Caco-2 (cell line): ENCODE measurements around the gene GRK6. TPM values are rescaled to one million over a fixed set of nuclear protein-coding genes. Genes with fewer than 3 reads are reported as not detected.

Experiments used
- BruUV-seq: library from RNA; stranded (reverse); fragments of 400-500 nt; replicated peaks from 2 replicates; lab custom pipeline; 2021; lab: Mats Ljungman, UMichigan
- CTCF ChIA-PET: fragments of 300-600 bp; sonication (Branson Sonifier 250); formaldehyde crosslinking; loops from one replicate; lab custom pipeline; 2022; ENCODE audit warnings: antibody characterized with exemption; lab: Charles Lee
- POLR2A ChIA-PET: fragments of 300-600 bp; sonication (Branson Sonifier 250); formaldehyde crosslinking; loops from one replicate; lab custom pipeline; 2022; ENCODE audit warnings: antibody characterized with exemption; lab: Charles Lee
- DNase-seq, 2 experiments: peaks; one replicate each; pipeline versions ENCODE4 v3.0.0 to v3.0.0-alpha.2; 2020 to 2022
- H3K27me3 ChIP-seq: replicated peaks from 2 replicates; pipeline ENCODE4 v1.6.0; 2011; ENCODE audit warnings: low read length; ENCODE audit not compliant: control insufficient read depth, insufficient read depth
- H3K36me3 ChIP-seq: 2 replicates; pipeline ENCODE4 v1.5.1; 2011; ENCODE audit warnings: low read length; ENCODE audit not compliant: control insufficient read depth, insufficient read depth
- H3K4me1 ChIP-seq: fragments of 250-450 bp; sonication (Bioruptor Pico); 2 replicates; pipeline ENCODE4 v1.5.1; 2020; ENCODE audit warnings: mild to moderate bottlenecking
- H3K4me3 ChIP-seq: 2 replicates; pipeline ENCODE4 v1.5.1; 2011; ENCODE audit warnings: low read depth, mild to moderate bottlenecking, control low read depth, low read length
- H3K9me3 ChIP-seq: fragments of 250-450 bp; sonication (Bioruptor Pico); 2 replicates; pipeline ENCODE4 v1.5.1; 2020; ENCODE audit warnings: mild to moderate bottlenecking, moderate library complexity
- H3K27ac Mint-ChIP-seq: one replicate; pipeline ENCODE4 v1.8.0; 2022; ENCODE audit warnings: mixed read lengths; ENCODE audit not compliant: unreplicated experiment
- H3K27me3 Mint-ChIP-seq: one replicate; pipeline ENCODE4 v1.8.0; 2022; ENCODE audit warnings: mixed read lengths; ENCODE audit not compliant: insufficient read depth, unreplicated experiment
- H3K36me3 Mint-ChIP-seq: one replicate; pipeline ENCODE4 v1.8.0; 2022; ENCODE audit warnings: mild to moderate bottlenecking, mixed read lengths; ENCODE audit not compliant: insufficient read depth, unreplicated experiment
- H3K4me1 Mint-ChIP-seq: one replicate; pipeline ENCODE4 v1.8.0; 2022; ENCODE audit warnings: low read depth, mixed read lengths; ENCODE audit not compliant: unreplicated experiment
- H3K4me3 Mint-ChIP-seq: one replicate; pipeline ENCODE4 v1.8.0; 2022; ENCODE audit warnings: mild to moderate bottlenecking, moderate library complexity, mixed read lengths; ENCODE audit not compliant: unreplicated experiment
- H3K9me3 Mint-ChIP-seq: one replicate; pipeline ENCODE4 v1.8.0; 2022; ENCODE audit warnings: mixed read lengths; ENCODE audit not compliant: unreplicated experiment
- CTCF ChIP-seq, 2 experiments: fragments of 200-600 bp in 1 of 2; IDR thresholded peaks; 1 replicate in 1 of 2; 2 replicates in 1 of 2; pipeline versions ENCODE4 v1.5.1 to v1.8.0; 2011 to 2022; ENCODE audit warnings: antibody characterized with exemption in 1 of 2, control low read depth in 1 of 2, inconsistent platforms in 1 of 2, low read depth in 1 of 2, low read length in 1 of 2, mild to moderate bottlenecking in 1 of 2, moderate library complexity in 1 of 2; ENCODE audit not compliant: insufficient read depth in 1 of 2, severe bottlenecking in 1 of 2, unreplicated experiment in 1 of 2
- intact Hi-C: fragments of 100-400 bp; cut with micrococcal nuclease; formaldehyde crosslinking; loops from one replicate; pipeline ENCODE4 v1.10.0; 2022; ENCODE audit not compliant: unreplicated experiment
- total RNA-seq: library from RNA; stranded (reverse); gene quantifications from 2 replicates; pipeline ENCODE4 v1.2.3, GENCODE V29; 2022

Gene GRK6
- total RNA-seq, 1 experiment from 2014 or later, result 71.9 TPM

DNA sequence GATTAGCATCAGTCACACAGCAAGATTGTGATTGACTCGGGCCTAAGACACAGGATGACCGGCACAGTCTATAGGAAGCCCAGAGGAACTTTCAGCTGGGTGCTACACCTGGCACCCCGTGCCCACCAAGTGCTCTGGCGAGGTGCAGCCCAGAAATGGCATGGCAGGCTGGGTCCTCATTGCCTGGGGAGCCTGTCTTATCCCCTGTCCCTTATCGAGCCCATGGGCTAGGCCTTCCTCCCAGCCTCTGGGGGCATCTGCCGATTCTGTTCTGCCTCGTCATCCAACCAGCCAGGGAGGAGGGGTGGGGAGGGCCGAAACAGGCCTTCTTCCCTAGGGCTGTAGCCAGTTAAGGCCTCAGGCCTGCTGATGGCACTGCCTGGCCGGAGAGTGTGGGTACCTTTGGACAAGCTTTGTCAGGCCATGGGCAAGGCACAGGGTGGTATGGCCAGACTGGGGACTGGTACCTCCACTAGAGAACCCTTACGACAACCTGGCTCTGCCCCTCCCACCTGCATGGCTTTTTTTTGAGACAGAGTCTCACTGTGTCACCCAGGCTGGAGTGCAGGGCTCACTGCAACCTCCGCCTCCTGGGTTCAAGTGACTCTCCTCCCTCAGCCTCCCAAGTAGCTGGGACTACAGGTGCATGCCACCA lies 1.6 kb downstream of the GRK6 start:
- Mint-ChIP-seq H3K9me3 (no peaks in the 10 kb centered on the region), H3K4me3 (peak overlapping the region; percentile 92), H3K36me3 (peaks cover 18% of the 10 kb centered on the region), H3K27me3 (no peaks in the 10 kb centered on the region), H3K27ac (peak overlapping the region; percentile 53), H3K4me1 (peaks cover 12% of the 10 kb centered on the region)
- Histone ChIP-seq H3K4me1 (peaks cover 15% of the 10 kb centered on the region), H3K27me3 (no peaks in the 10 kb centered on the region), H3K9me3 (no peaks in the 10 kb centered on the region), H3K4me3 (no peak overlapping the region), H3K36me3 (peaks cover 2% of the 10 kb centered on the region)
- intact Hi-C loops, result loop anchor here (2.0 kb wide), 1 partner anchor 19 kb away; the partner anchor contains the start of gene PRR7
- TF ChIP-seq CTCF (IDR thresholded peaks at IDR 0.05; ENCODE audit: insufficient read depth in 1 of 2, low read depth in 1 of 2, low read length in 1 of 2, severe bottlenecking in 1 of 2, unreplicated experiment in 1 of 2), result no peak
- ChIA-PET CTCF (interaction anchor here (1.0 to 2.7 kb wide), 2 partner anchors 24 to 27 kb away, joined by 7 to 47 read pairs; no protein-coding TSS in a partner anchor), POLR2A (interaction anchor here (1.9 kb wide), 1 partner anchor 116 kb away, joined by 7 read pairs; the partner anchor contains the start of gene MXD3)
- BruUV-seq, result no TSS peak
- DNase-seq, result no peak

DNA sequence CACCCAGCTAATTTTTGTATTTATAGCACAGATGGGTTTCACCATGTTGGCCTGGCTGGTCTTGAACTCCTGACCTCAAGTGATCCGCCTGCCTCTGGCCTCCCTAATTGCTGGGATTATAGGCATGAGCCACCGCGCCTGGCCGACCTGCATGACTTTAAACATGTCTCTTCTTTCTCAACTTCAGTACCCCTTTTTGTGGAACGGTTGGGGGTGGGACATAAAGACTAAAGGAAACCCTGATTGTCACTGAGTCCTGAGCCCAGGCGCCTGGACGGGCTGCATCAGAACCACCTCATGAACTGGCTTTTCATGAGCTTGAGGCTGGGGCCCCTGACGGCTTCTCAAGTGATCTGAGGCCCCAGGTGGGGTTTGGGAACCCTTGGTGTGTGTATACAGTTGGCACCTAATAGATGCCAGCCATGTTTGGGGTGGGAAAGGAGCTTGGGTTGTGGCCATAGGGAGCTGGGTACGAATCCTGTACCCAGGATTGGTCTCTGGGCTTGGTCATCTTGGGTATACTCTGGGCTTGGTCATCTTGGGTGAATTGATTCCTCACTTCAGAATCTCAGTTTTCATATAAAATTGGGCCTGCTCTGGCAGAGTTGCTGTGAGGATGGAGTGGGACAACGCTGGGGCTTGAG lies 2.2 kb downstream of the GRK6 start:
- Mint-ChIP-seq H3K4me1 (peaks cover 12% of the 10 kb centered on the region), H3K36me3 (peaks cover 18% of the 10 kb centered on the region), H3K4me3 (peak overlapping the region; percentile 22), H3K27me3 (no peaks in the 10 kb centered on the region), H3K9me3 (no peaks in the 10 kb centered on the region), H3K27ac (no peak overlapping the region)
- Histone ChIP-seq H3K36me3 (peaks cover 2% of the 10 kb centered on the region), H3K27me3 (no peaks in the 10 kb centered on the region), H3K4me1 (peaks cover 15% of the 10 kb centered on the region), H3K9me3 (no peaks in the 10 kb centered on the region), H3K4me3 (no peak overlapping the region)
- DNase-seq, result no peak
- POLR2A ChIA-PET, result interaction anchor here (0.7 kb wide), 1 partner anchor 9 kb away, joined by 5 read pairs; no protein-coding TSS in a partner anchor
- CTCF ChIA-PET, result no interaction called here
- intact Hi-C loops, result no loop called here
- TF ChIP-seq CTCF (IDR thresholded peaks at IDR 0.05; ENCODE audit: insufficient read depth in 1 of 2, low read depth in 1 of 2, low read length in 1 of 2, severe bottlenecking in 1 of 2, unreplicated experiment in 1 of 2), result no peak
- BruUV-seq, result no TSS peak

DNA sequence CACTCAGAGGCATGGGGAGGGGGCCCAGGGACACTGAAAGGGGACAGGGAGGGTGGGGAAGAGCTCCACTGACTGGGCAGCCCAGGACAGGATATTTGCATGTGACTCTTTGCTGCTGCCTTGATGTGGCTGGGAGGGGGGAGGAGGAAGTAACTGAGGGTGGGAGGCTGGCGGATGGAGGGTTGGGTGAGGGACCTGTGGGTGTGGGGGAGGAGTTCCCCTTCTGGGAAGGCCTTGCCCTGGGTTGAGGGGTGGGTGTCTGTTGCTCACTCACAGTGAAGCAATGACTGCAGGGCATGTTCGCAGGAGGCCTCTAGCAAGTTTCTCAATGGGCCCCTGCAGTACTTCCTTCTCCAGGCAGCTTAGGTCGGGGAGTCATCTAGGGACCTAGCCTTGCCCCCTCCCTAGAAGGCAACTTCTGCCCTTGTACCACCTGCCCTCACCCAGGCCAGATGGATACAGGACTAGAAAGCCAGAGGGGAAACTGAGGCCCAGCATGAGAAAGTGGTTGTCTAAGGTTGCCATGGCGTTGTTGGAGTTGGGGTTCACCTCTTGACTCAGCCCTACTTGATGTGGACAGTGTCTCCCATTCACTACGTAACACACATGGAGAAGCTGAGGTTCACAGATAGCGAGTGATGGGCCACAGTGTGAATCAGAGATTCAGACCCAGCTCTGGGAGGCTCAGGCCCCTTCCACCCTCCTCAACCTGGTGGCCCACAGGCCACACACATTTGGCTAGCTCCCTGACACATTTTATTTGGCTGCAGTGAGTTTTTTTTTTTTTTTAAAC lies 3.0 kb downstream of the GRK6 start:
- H3K27me3 ChIP-seq, result no peaks in the 10 kb centered on the region
- no peaks in the 10 kb centered on the region for H3K27me3 Mint-ChIP-seq
- TF ChIP-seq CTCF (IDR thresholded peaks at IDR 0.05; ENCODE audit: insufficient read depth in 1 of 2, low read depth in 1 of 2, low read length in 1 of 2, severe bottlenecking in 1 of 2, unreplicated experiment in 1 of 2), result no peak
- H3K27ac Mint-ChIP-seq, result no peak overlapping the region
- intact Hi-C loops, result no loop called here
- H3K4me3 Mint-ChIP-seq, result no peak overlapping the region
- CTCF ChIA-PET, result interaction anchor here (0.7 kb wide), 2 partner anchors 16 to 79 kb away, joined by 3 to 4 read pairs; no protein-coding TSS in a partner anchor
- H3K9me3 ChIP-seq, result no peaks in the 10 kb centered on the region
- H3K4me3 ChIP-seq, result no peak overlapping the region
- H3K4me1 ChIP-seq, result peaks cover 15% of the 10 kb centered on the region
- peaks cover 12% of the 10 kb centered on the region for H3K4me1 Mint-ChIP-seq
- H3K36me3 Mint-ChIP-seq, result peaks cover 18% of the 10 kb centered on the region
- POLR2A ChIA-PET, result interaction anchor here (0.7 kb wide), 1 partner anchor 8 kb away, joined by 5 read pairs; no protein-coding TSS in a partner anchor
- DNase-seq, result no peak
- no TSS peak for BruUV-seq
- H3K9me3 Mint-ChIP-seq, result no peaks in the 10 kb centered on the region
- H3K36me3 ChIP-seq, result peaks cover 2% of the 10 kb centered on the region
